Astrocyte of the cerebellum (primary cell): ENCODE measurements around the gene REN.
A peak's percentile ranks its signal among the peaks of the same experiment; 100 is the strongest.

Source experiments
- DNase-seq: peaks from one replicate; pipeline ENCODE4 v3.0.0-alpha.2; 2011; ENCODE audit warnings: low read depth
- H3K4me3 ChIP-seq: 2 replicates; pipeline ENCODE4 v1.5.1; 2011; ENCODE audit warnings: mild to moderate bottlenecking, low read depth, low read length, moderate library complexity
- CTCF ChIP-seq: IDR thresholded peaks from 2 replicates; pipeline ENCODE4 v1.5.1; 2012; ENCODE audit warnings: low read length, low read depth, moderate library complexity, mild to moderate bottlenecking; ENCODE audit errors: missing control alignments
- in situ Hi-C: cut with HindIII; loops from 2 replicates; pipeline ENCODE4 v1.10.0; 2017; ENCODE audit warnings: low sequenced_read_pairs

The REN gene

GRCh38 chr1:204157962-204158361 lies 8.2 kb downstream of the REN start:
- DNase-seq = no peak
- TF ChIP-seq CTCF = no peak
- H3K4me3 ChIP-seq = no peak overlapping the region
- in situ Hi-C loops = loop anchor here (5.0 kb wide), 1 partner anchor 54 kb away; the partner anchor contains the start of gene GOLT1A

DNA sequence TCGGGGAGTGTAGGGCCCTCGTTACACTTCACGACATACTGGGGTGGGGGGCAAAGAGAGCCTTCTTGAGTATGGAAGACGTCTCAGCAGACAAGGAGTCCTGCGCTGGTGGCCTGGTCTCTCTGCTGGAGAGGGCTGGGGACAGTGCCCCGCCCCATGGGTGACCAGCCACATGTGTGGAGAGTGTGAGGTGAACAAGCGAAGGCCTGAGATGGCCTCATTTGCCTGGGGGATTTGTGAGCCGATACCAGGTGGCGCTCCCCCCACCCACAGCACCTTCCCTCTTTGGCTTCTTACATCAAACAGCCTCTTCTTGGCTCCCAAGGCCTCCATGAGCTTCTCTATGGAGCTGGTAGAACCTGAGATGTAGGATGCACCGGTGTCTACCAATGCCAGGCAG lies 10.3 kb downstream of the REN start:
- no peak overlapping the region for H3K4me3 ChIP-seq
- no peak for TF ChIP-seq CTCF
- in situ Hi-C loops = loop anchor here (5.0 kb wide), 1 partner anchor 56 kb away; the partner anchor contains the start of gene GOLT1A
- no peak for DNase-seq

- H3K4me3 ChIP-seq = no peak overlapping the region
- in situ Hi-C loops = loop anchor here (5.0 kb wide), 1 partner anchor 58 kb away; the partner anchor contains the start of gene GOLT1A
- no peak for TF ChIP-seq CTCF
- no peak for DNase-seq
Measured at GRCh38 chr1:204154568-204155255, 11.4 kb downstream of the REN start.

DNA sequence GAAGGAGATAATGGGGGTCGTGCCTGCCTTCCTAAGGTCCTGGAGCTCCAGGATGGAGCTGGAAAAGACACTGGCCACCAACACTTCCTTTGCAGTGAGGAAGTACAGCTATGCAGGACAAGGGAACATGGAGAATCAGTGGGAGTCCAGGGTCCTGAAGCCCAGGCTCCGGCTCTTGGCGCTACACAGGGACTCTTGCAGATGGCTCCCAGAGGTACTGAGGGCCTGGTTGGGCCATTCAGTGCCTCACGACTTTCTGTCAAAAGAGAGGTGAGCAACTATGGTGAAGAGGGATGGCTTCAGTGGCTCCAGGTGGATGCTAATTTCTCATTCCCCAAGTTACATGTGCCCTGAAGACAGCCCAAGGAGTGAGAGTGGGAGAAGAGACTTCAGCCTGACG lies 12.5 kb downstream of the REN start:
- TF ChIP-seq CTCF = no peak
- in situ Hi-C loops = no loop called here
- no peak overlapping the region for H3K4me3 ChIP-seq
- no peak for DNase-seq

DNA sequence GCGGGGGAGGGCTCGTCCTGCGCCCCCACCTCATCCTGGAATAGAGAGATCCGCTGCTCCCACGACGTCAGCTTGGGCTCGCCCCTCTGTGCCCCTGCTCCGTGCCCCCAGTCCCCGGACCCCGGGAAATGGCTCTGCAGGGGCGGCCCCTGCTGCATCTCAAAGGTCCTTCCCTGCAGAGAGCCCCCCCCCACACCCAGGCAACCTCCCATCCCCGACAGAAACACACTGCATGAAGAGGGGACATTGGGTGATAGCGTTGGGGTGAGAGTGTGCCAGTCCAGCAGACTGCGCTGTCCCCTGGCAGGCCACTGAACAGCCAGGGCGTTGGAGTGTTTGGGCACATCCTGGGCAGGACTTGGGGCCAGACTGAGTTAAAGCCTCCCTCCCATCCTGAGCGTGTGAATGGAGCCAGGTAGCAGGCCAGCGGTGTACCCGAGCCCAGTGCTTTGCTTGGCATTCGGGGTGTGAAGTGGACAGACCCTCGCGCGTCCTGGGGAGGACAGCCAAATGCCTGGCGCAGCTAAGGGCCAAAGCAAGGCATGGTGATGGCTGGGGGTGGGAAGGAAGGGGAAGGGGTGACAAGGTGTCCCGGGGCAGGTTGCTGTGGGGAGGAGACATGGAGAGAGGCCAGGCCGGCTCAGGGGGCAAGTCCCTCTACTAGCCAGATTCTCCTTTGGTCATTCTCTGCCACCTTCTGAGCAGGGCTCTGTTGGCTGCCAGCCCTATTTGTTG lies 13.7 kb downstream of the REN start:
- peak overlapping the region; percentile 64 for H3K4me3 ChIP-seq
- no peak for TF ChIP-seq CTCF
- in situ Hi-C loops = no loop called here
- DNase-seq = no peak

DNA sequence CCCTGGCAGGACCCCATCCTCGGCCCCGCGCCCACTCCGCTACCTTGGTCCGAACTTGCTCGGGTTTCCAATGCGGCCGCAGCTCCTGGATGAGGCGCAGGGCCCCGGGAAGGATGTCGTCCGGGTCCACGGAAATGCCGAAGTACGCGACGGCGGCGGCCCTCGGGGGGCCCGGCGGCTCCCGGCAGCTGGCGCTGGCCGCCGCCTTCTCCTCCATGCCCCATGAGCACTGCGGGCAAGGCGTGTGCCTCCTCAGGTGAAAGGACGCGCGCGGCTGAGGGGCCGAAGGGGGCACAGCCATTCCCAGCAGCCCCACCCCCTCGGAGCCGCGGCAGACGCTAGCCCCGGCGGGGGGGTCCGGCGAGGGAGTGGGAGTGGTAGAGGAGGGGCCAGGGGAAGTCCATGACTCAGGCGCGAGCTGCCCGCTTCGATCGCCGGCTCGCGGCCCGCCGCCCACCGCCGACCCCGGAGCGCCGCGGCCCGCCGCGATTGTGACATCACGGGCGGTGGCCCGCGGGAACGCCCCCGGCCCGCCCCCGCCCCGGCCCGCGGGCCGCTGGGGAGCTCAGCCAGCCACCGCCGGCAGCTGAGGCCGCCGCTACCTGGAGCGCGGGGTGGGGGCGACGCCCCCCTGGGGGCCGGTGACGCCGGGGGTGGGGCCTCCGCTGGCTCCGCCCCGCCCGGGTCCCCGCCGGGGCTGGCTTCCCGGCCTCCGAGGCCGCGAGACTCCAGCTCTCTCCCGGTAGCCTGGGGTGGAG lies 14.4 kb downstream of the REN start, which contains the start of gene ETNK2:
TSS of gene ETNK2 (minus strand) at position 493 of the 758 bp plus-strand sequence. CDS start at position 301, 192 bp downstream.
- no peak for DNase-seq
- in situ Hi-C loops = no loop called here
- H3K4me3 ChIP-seq = peak within 1 kb of the TSS; percentile 64
- no peak for TF ChIP-seq CTCF
